K562 (cell line): Measurements from ENCODE around the gene MBP. TPM values are rescaled to one million over a fixed set of nuclear protein-coding genes. Genes with fewer than 3 reads are reported as not detected.

Source experiments
- ATAC-seq: fragments of 200-7000 bp; cut with Tn5 transposase; 3 replicates; pipeline ENCODE4 v1.9.1; 2020; ENCODE audit warnings: moderate library complexity
- BruUV-seq: library from RNA; stranded (reverse); fragments of 400-500 nt; replicated peaks from 2 replicates; lab custom pipeline; 2021; lab: Mats Ljungman, UMichigan
- CTCF ChIA-PET: fragments of 300-600 bp; formaldehyde crosslinking; extraction: SDS; loops from one replicate; lab custom pipeline; 2021; ENCODE audit warnings: low intra/inter-chr PET ratio; lab: Yijun Ruan, JAX
- POLR2A ChIA-PET: fragments of 300-600, 350-650 bp; sonication (Branson Sonifier 250); formaldehyde crosslinking; extraction: SDS; loops from one replicate; lab custom pipeline; 2021; ENCODE audit warnings: antibody characterized with exemption, inconsistent platforms; lab: Yijun Ruan, JAX
- DNase-seq, 4 experiments: peaks; one replicate each; pipeline versions ENCODE4 v3.0.0 to v3.0.0-alpha.2; 2011 to 2018; ENCODE audit warnings: low spot score in 3 of 4, mixed read lengths in 3 of 4; ENCODE audit errors: extremely low read depth in 1 of 4
- FAIRE-seq: peaks from 2 replicates; lab custom pipeline; 2011; peaks lifted over from hg19 to GRCh38; lab: Jason Lieb, UNC
- H2AFZ ChIP-seq: 2 replicates; pipeline ENCODE4 v1.6.0; 2011; ENCODE audit warnings: low read depth, low read length, control low read depth, inconsistent platforms
- H3K27ac ChIP-seq: fragments of 200-600 bp; 3 replicates; pipeline ENCODE4 v1.8.0; 2011; ENCODE audit warnings: low read depth, mild to moderate bottlenecking, control low read depth, inconsistent platforms, low read length, moderate library complexity, mixed read lengths; ENCODE audit errors: extremely low read depth
- H3K27me3 ChIP-seq, 2 experiments: fragments of 300-600 bp in 1 of 2; 2 replicates in 1 of 2; 3 replicates in 1 of 2; pipeline versions ENCODE4 v1.6.0 to v1.8.0; 2011; ENCODE audit warnings: inconsistent platforms in 2 of 2, low read length in 2 of 2, mild to moderate bottlenecking in 1 of 2, mixed read lengths in 1 of 2, moderate library complexity in 1 of 2; ENCODE audit not compliant: control insufficient read depth in 2 of 2, insufficient read depth in 2 of 2
- H3K36me3 ChIP-seq: fragments of 300-600 bp; 3 replicates; pipeline ENCODE4 v1.8.0; 2011; ENCODE audit warnings: mild to moderate bottlenecking, low read length, inconsistent platforms; ENCODE audit not compliant: control insufficient read depth, insufficient read depth
- H3K4me1 ChIP-seq, 2 experiments: fragments of 200-600 bp in 1 of 2; replicated peaks in 1 of 2; 2 replicates in 1 of 2; 3 replicates in 1 of 2; pipeline versions ENCODE4 v1.5.1 to v1.8.0; 2011; ENCODE audit warnings: inconsistent platforms in 2 of 2, low read length in 2 of 2, mild to moderate bottlenecking in 1 of 2, mixed read lengths in 1 of 2, moderate library complexity in 1 of 2; ENCODE audit not compliant: control insufficient read depth in 2 of 2, insufficient read depth in 2 of 2
- H3K4me2 ChIP-seq: 2 replicates; pipeline ENCODE4 v1.6.1; 2011; ENCODE audit warnings: low read length, control low read depth, inconsistent platforms, mixed read lengths; ENCODE audit not compliant: insufficient read depth
- H3K4me3 ChIP-seq: fragments of 200-600 bp; sonication (generic), shearing (Covaris generic); 2 replicates; pipeline ENCODE4 v1.5.1; 2016; ENCODE audit warnings: control low read depth, inconsistent platforms
- H3K79me2 ChIP-seq: fragments of 200-600 bp; 3 replicates; pipeline ENCODE4 v1.8.0; 2011; ENCODE audit warnings: low read length, inconsistent platforms; ENCODE audit not compliant: control insufficient read depth, insufficient read depth
- H3K9ac ChIP-seq, 2 experiments: 2 replicates each; pipeline versions ENCODE4 v1.6.0 to v1.6.1; 2011; ENCODE audit warnings: low read depth in 2 of 2, low read length in 2 of 2, control low read depth in 1 of 2, inconsistent platforms in 1 of 2, mild to moderate bottlenecking in 1 of 2, mixed read lengths in 1 of 2; ENCODE audit not compliant: insufficient read depth in 1 of 2
- H3K9me1 ChIP-seq: one replicate; pipeline ENCODE4 v1.6.0; 2011; ENCODE audit warnings: inconsistent platforms, mild to moderate bottlenecking, low read length, moderate library complexity; ENCODE audit not compliant: control insufficient read depth, insufficient read depth
- H3K9me3 ChIP-seq: replicated peaks from 2 replicates; pipeline ENCODE4 v1.5.1; 2011; ENCODE audit warnings: low read depth, low read length, inconsistent platforms; ENCODE audit not compliant: control insufficient read depth, insufficient read depth
- H4K20me1 ChIP-seq: replicated peaks from 2 replicates; pipeline ENCODE4 v1.6.1; 2011; ENCODE audit warnings: low read length, inconsistent platforms, mixed read lengths; ENCODE audit not compliant: control insufficient read depth, insufficient read depth
- ILF3 ChIP-seq: fragments of 450-650 bp; IDR thresholded peaks from 2 replicates; pipeline ENCODE4 v1.6.1; 2018; ENCODE audit warnings: antibody characterized with exemption, mild to moderate bottlenecking, moderate library complexity, borderline replicate concordance
- IRF9 ChIP-seq: fragments of 450-650 bp; IDR thresholded peaks from 2 replicates; pipeline ENCODE4 v1.6.1; 2016; ENCODE audit warnings: missing biosample characterization, missing genetic modification characterization
- MGA ChIP-seq: fragments of 450-650 bp; IDR thresholded peaks from 2 replicates; pipeline ENCODE4 v1.6.1; 2016; ENCODE audit warnings: mild to moderate bottlenecking, moderate library complexity
- VEZF1 ChIP-seq: fragments of 200-800 bp; sonication (Bioruptor generic); IDR thresholded peaks from 2 replicates; pipeline ENCODE4 v1.6.1; 2017; ENCODE audit warnings: missing genetic modification characterization, missing compliant biosample characterization
- ZNF23 ChIP-seq: fragments of 250-450 bp; sonication (Bioruptor Pico); IDR thresholded peaks from 2 replicates; pipeline ENCODE4 v1.4.0; 2020; ENCODE audit warnings: mild to moderate bottlenecking
- ZNF384 ChIP-seq: IDR thresholded peaks from 2 replicates; pipeline ENCODE4 v1.6.1; 2012; ENCODE audit warnings: low read depth, low read length, improper control_type of control experiment
- ZNF740 ChIP-seq, 3 experiments: fragments of 200-800 bp in 1 of 3; sonication (Bioruptor generic) in 1 of 3; sonication (generic) in 1 of 3; formaldehyde crosslinking in 1 of 3; IDR thresholded peaks; 2 replicates each; pipeline versions ENCODE4 v1.6.1 to v1.8.0; 2016 to 2022; ENCODE audit warnings: mild to moderate bottlenecking in 2 of 3, missing compliant biosample characterization in 2 of 3, missing genetic modification characterization in 2 of 3, missing genetic modification reagents in 1 of 3
- WGBS: fragments of 100-300 bp; shearing (Covaris generic); methylation state at CpG from one replicate; pipeline ENCODE4 v1.1.6; 2016; ENCODE audit warnings: low coverage, mixed read lengths; ENCODE audit not compliant: insufficient coverage; ENCODE audit errors: missing lambda C conversion rate; 5-methylcytosine and 5-hydroxymethylcytosine counted together
- in situ Hi-C: fragments of 300-500 bp; cut with MboI; formaldehyde crosslinking; loops from 4 replicates; pipeline ENCODE4 v1.15.0; 2018; ENCODE audit warnings: inconsistent platforms, mixed read lengths
- intact Hi-C: fragments of 100-400 bp; cut with micrococcal nuclease; formaldehyde crosslinking; loops from 2 replicates; pipeline ENCODE4 v1.14.2; 2022
- polyA plus RNA-seq, 8 experiments: library from polyadenylated mRNA; depleted of rRNA in 4 of 8; stranded (reverse) in 5 of 8; unstranded in 3 of 8; fragments of >200 nt; fragmentation: Nextera tagmentation in 2 of 8; fragmentation: Illumina TruSeq in 1 of 8; extraction: Ambion mirVana in 2 of 8; extraction: Trizol in 1 of 8; gene quantifications; 2 replicates each; pipeline versions ENCODE4 v1.2.1 to v1.2.3, GENCODE V29; 2011 to 2014; ENCODE audit warnings: inconsistent platforms in 1 of 8, missing spikeins in 1 of 8
- total RNA-seq, 7 experiments: library from RNA; depleted of rRNA in 6 of 7; stranded (reverse); fragments of >200 nt in 6 of 7; fragmentation: Illumina TruSeq in 2 of 7; extraction: Trizol in 2 of 7; gene quantifications; 2 replicates each; pipeline versions ENCODE4 v1.2.1 to v1.2.3, GENCODE V29; 2011 to 2021; ENCODE audit warnings: low replicate concordance in 1 of 7

MBP gene
- total and polyA plus RNA-seq, 9 of the 15 experiments (the other 6 are each of a cell fraction or from before 2014, with no cell fraction given) = 0.09 TPM; not detected in 8

GRCh38 chr18:77177009-77177408 is 44.4 kb upstream of the MBP start:
- ATAC-seq = no peak
- TF ChIP-seq MGA = no peak
- no peak for TF ChIP-seq VEZF1
- no peak for TF ChIP-seq ZNF740 (CRISPR knock-in tag; IDR thresholded peaks at IDR 0.05)
- TF ChIP-seq ZNF740 (tag; IDR thresholded peaks at IDR 0.05) = no peak
- no peak for TF ChIP-seq ZNF384
- TF ChIP-seq ILF3 = no peak
- no peak for TF ChIP-seq ZNF23
- no peak for TF ChIP-seq IRF9

More at GRCh38 chr18:77177009-77177408, 44.4 kb upstream of the MBP start:
- Histone ChIP-seq H3K27me3 (no peaks in the 10 kb centered on the region), H4K20me1 (no peaks in the 10 kb centered on the region), H3K9me1 (no peaks in the 10 kb centered on the region), H3K9me3 (no peaks in the 10 kb centered on the region), H2AFZ (no peak overlapping the region), H3K4me2 (no peak overlapping the region), H3K4me3 (no peak overlapping the region), H3K4me1 (no peaks in the 10 kb centered on the region), H3K27ac (no peak overlapping the region), H3K9ac (no peak overlapping the region), H3K36me3 (no peaks in the 10 kb centered on the region), H3K79me2 (no peaks in the 10 kb centered on the region)
- ChIA-PET CTCF (no interaction called here), POLR2A (no interaction called here)
- FAIRE-seq = no peak
- intact Hi-C loops = no loop called here
- WGBS = 0% methylated on average over 1 of the region's 1 CpG
- no peak for DNase-seq
- no TSS peak for BruUV-seq
- in situ Hi-C loops = no loop called here
